PC-9 (cell line): ENCODE data around the gene ZBED1. TPM values are rescaled to one million over a fixed set of nuclear protein-coding genes. Genes with fewer than 3 reads are reported as not detected.

Source experiments
- BruUV-seq: library from RNA; stranded (reverse); fragments of 400-500 nt; replicated peaks from 2 replicates; lab custom pipeline; 2021; lab: Mats Ljungman, UMichigan
- CTCF ChIA-PET: fragments of 300-600 bp; sonication (Branson Sonifier 250); formaldehyde crosslinking; loops from one replicate; lab custom pipeline; 2022; ENCODE audit warnings: antibody characterized with exemption; lab: Charles Lee
- POLR2A ChIA-PET: fragments of 300-600 bp; sonication (Branson Sonifier 250); formaldehyde crosslinking; loops from one replicate; lab custom pipeline; 2022; ENCODE audit warnings: antibody characterized with exemption; ENCODE audit not compliant: unreplicated experiment; lab: Charles Lee
- DNase-seq, 2 experiments: peaks; one replicate each; pipeline versions ENCODE4 v3.0.0 to v3.0.0-alpha.2; 2015 to 2022; ENCODE audit warnings: mixed read lengths in 1 of 2
- H2AFZ ChIP-seq: fragments of 200-600 bp; sonication (generic); 2 replicates; pipeline ENCODE4 v1.8.1; 2017; ENCODE audit warnings: antibody characterized with exemption
- H3F3A ChIP-seq: fragments of 200-600 bp; sonication (generic); 2 replicates; pipeline ENCODE4 v1.8.1; 2017; ENCODE audit warnings: antibody characterized with exemption, mild to moderate bottlenecking, low read depth; ENCODE audit not compliant: insufficient read depth
- H3K27ac ChIP-seq: fragments of 200-600 bp; sonication (generic); 2 replicates; pipeline ENCODE4 v1.6.1; 2016; ENCODE audit warnings: mixed run types
- H3K27me3 ChIP-seq: fragments of 200-600 bp; sonication (generic); 2 replicates; pipeline ENCODE4 v1.6.1; 2016; ENCODE audit warnings: low read depth, mixed run types; ENCODE audit not compliant: insufficient read depth
- H3K36me3 ChIP-seq: fragments of 200-600 bp; sonication (generic); 2 replicates; pipeline ENCODE4 v1.6.1; 2016; ENCODE audit warnings: low read depth, mixed run types
- H3K4me1 ChIP-seq: fragments of 200-600 bp; sonication (generic); replicated peaks from 2 replicates; pipeline ENCODE4 v1.6.1; 2016; ENCODE audit warnings: mixed run types; ENCODE audit not compliant: insufficient read depth
- H3K4me2 ChIP-seq: fragments of 200-600 bp; sonication (generic); 2 replicates; pipeline ENCODE4 v1.6.1; 2017; ENCODE audit warnings: mixed run types
- H3K4me3 ChIP-seq: fragments of 200-600 bp; sonication (generic); 2 replicates; pipeline ENCODE4 v1.6.1; 2016; ENCODE audit warnings: mixed run types
- H3K79me2 ChIP-seq: fragments of 200-600 bp; sonication (generic); 2 replicates; pipeline ENCODE4 v1.6.1; 2017; ENCODE audit warnings: low read depth, mixed run types
- H3K9me2 ChIP-seq: fragments of 200-600 bp; sonication (generic); 2 replicates; pipeline ENCODE4 v1.8.1; 2017; ENCODE audit warnings: mild to moderate bottlenecking; ENCODE audit not compliant: insufficient read depth
- H3K9me3 ChIP-seq: fragments of 200-600 bp; sonication (generic); 2 replicates; pipeline ENCODE4 v1.8.1; 2016; ENCODE audit warnings: low read depth; ENCODE audit not compliant: insufficient read depth
- H4K20me1 ChIP-seq: fragments of 200-600 bp; sonication (generic); 2 replicates; pipeline ENCODE4 v1.8.1; 2017; ENCODE audit not compliant: insufficient read depth
- CTCF ChIP-seq: fragments of 200-600 bp; sonication (generic); conservative IDR thresholded peaks from 2 replicates; pipeline ENCODE4 v1.6.1; 2017; ENCODE audit warnings: mixed run types, antibody characterized with exemption, mild to moderate bottlenecking, moderate library complexity
- EZH2 ChIP-seq: fragments of 200-600 bp; sonication (generic); IDR thresholded peaks from 2 replicates; pipeline ENCODE4 v1.8.0; 2017; ENCODE audit warnings: antibody characterized with exemption, low read depth
- intact Hi-C: fragments of 100-400 bp; cut with micrococcal nuclease; formaldehyde crosslinking; loops from one replicate; pipeline ENCODE4 v1.10.0; 2022; ENCODE audit not compliant: unreplicated experiment
- total RNA-seq: library from RNA; stranded (reverse); gene quantifications from 2 replicates; pipeline ENCODE4 v1.2.3, GENCODE V29; 2021

The ZBED1 gene
- total RNA-seq, 1 experiment from 2014 or later = 11.1 TPM

- POLR2A ChIA-PET = no interaction called here
- H4K20me1 ChIP-seq = no peaks in the 10 kb centered on the region
- H3K9me2 ChIP-seq = no peaks in the 10 kb centered on the region
- no peak overlapping the region for H3K27ac ChIP-seq
- no TSS peak for BruUV-seq
- H3K79me2 ChIP-seq = no peaks in the 10 kb centered on the region
- no peak overlapping the region for H3K4me2 ChIP-seq
- H3K4me1 ChIP-seq = no peaks in the 10 kb centered on the region
- no peaks in the 10 kb centered on the region for H3K9me3 ChIP-seq
- intact Hi-C loops = no loop called here
- no peaks in the 10 kb centered on the region for H3F3A ChIP-seq
- no peak overlapping the region for H2AFZ ChIP-seq
- no peak overlapping the region for H3K4me3 ChIP-seq
- H3K36me3 ChIP-seq = no peaks in the 10 kb centered on the region
- no peak for TF ChIP-seq CTCF
- TF ChIP-seq EZH2 = no peak
- DNase-seq = no peak
- CTCF ChIA-PET = no interaction called here
- H3K27me3 ChIP-seq = peaks cover 17% of the 10 kb centered on the region
Measured at GRCh38 chrX:2526390-2526789, 25.6 kb upstream of the ZBED1 start.

GRCh38 chrX:2523911-2524310, 23.1 kb upstream of the ZBED1 start:
- TF ChIP-seq EZH2 (no peak), CTCF (no peak)
- DNase-seq = no peak
- no peaks in the 10 kb centered on the region for H3F3A ChIP-seq
- H3K9me2 ChIP-seq = no peaks in the 10 kb centered on the region
- ChIA-PET POLR2A (no interaction called here), CTCF (no interaction called here)
- H3K4me2 ChIP-seq = no peak overlapping the region
- no peaks in the 10 kb centered on the region for H3K79me2 ChIP-seq
- no peak overlapping the region for H2AFZ ChIP-seq
- no TSS peak for BruUV-seq
- H3K4me3 ChIP-seq = no peak overlapping the region
- H3K27ac ChIP-seq = no peak overlapping the region
- no peaks in the 10 kb centered on the region for H4K20me1 ChIP-seq
- H3K4me1 ChIP-seq = no peaks in the 10 kb centered on the region
- intact Hi-C loops = no loop called here
- H3K36me3 ChIP-seq = no peaks in the 10 kb centered on the region
- peaks cover 17% of the 10 kb centered on the region for H3K27me3 ChIP-seq
- no peaks in the 10 kb centered on the region for H3K9me3 ChIP-seq

- H3K9me3 ChIP-seq = no peaks in the 10 kb centered on the region
- no peaks in the 10 kb centered on the region for H3K79me2 ChIP-seq
- no peaks in the 10 kb centered on the region for H3K9me2 ChIP-seq
- no peak overlapping the region for H3K4me3 ChIP-seq
- no TSS peak for BruUV-seq
- TF ChIP-seq EZH2 = no peak
- TF ChIP-seq CTCF = no peak
- H3K4me1 ChIP-seq = no peaks in the 10 kb centered on the region
- no peak overlapping the region for H3K4me2 ChIP-seq
- intact Hi-C loops = no loop called here
- ChIA-PET CTCF (no interaction called here), POLR2A (no interaction called here)
- peaks cover 11% of the 10 kb centered on the region for H3K27me3 ChIP-seq
- H4K20me1 ChIP-seq = no peaks in the 10 kb centered on the region
- no peak for DNase-seq
- H3K36me3 ChIP-seq = no peaks in the 10 kb centered on the region
- H3F3A ChIP-seq = no peaks in the 10 kb centered on the region
- no peak overlapping the region for H2AFZ ChIP-seq
- no peak overlapping the region for H3K27ac ChIP-seq
Measured at GRCh38 chrX:2521927-2522386, 21.2 kb upstream of the ZBED1 start.
